ENCODE data around the gene UPK3A. TPM values are rescaled to one million over a fixed set of nuclear protein-coding genes. Genes with fewer than 3 reads are reported as not detected.

UPK3A gene
- total RNA-seq, 1 experiment from 2014 or later, result 2.0 TPM

GRCh38 chr22:45248832-45249561, 35.8 kb upstream of the UPK3A start:
- intact Hi-C loops (cut with micrococcal nuclease; ENCODE audit: unreplicated experiment), result loop anchor here (5.0 kb wide), 1 partner anchor 147 kb away; no protein-coding TSS in a partner anchor
- H3K27ac Mint-ChIP-seq (ENCODE audit: unreplicated experiment), result no peak overlapping the region
- ChIA-PET POLR2A (no interaction called here), CTCF (no interaction called here)
- BruUV-seq (replicated peaks), result no TSS peak
- Histone ChIP-seq H3K4me3 (ENCODE audit: low read depth, low read length) (no peak overlapping the region), H3K36me3 (ENCODE audit: control insufficient read depth, insufficient read depth, low read length) (no peaks in the 10 kb centered on the region), H3K27me3 (replicated peaks; ENCODE audit: control insufficient read depth, insufficient read depth, low read length) (no peaks in the 10 kb centered on the region), H3K9me3 (no peaks in the 10 kb centered on the region), H3K4me1 (peaks cover 34% of the 10 kb centered on the region)
- H3K4me1 Mint-ChIP-seq (ENCODE audit: low read depth, unreplicated experiment), result peaks cover 13% of the 10 kb centered on the region
- no peak for TF ChIP-seq CTCF (IDR thresholded peaks at IDR 0.05; ENCODE audit: insufficient read depth in 1 of 2, low read depth in 1 of 2, low read length in 1 of 2, severe bottlenecking in 1 of 2, unreplicated experiment in 1 of 2)
- H3K36me3 Mint-ChIP-seq (ENCODE audit: insufficient read depth, unreplicated experiment), result peaks cover 9% of the 10 kb centered on the region
- DNase-seq, result no peak
- no peaks in the 10 kb centered on the region for H3K9me3 Mint-ChIP-seq (ENCODE audit: unreplicated experiment)
- H3K4me3 Mint-ChIP-seq (ENCODE audit: unreplicated experiment), result no peak overlapping the region
- H3K27me3 Mint-ChIP-seq (ENCODE audit: insufficient read depth, unreplicated experiment), result no peaks in the 10 kb centered on the region

- Histone ChIP-seq H3K4me1 (peaks cover 17% of the 10 kb centered on the region), H3K36me3 (ENCODE audit: control insufficient read depth, insufficient read depth, low read length) (no peaks in the 10 kb centered on the region), H3K4me3 (ENCODE audit: low read depth, low read length) (no peak overlapping the region), H3K9me3 (no peaks in the 10 kb centered on the region), H3K27me3 (replicated peaks; ENCODE audit: control insufficient read depth, insufficient read depth, low read length) (no peaks in the 10 kb centered on the region)
- CTCF ChIA-PET, result no interaction called here
- no peak overlapping the region for H3K4me3 Mint-ChIP-seq (ENCODE audit: unreplicated experiment)
- H3K9me3 Mint-ChIP-seq (ENCODE audit: unreplicated experiment), result no peaks in the 10 kb centered on the region
- intact Hi-C loops (cut with micrococcal nuclease; ENCODE audit: unreplicated experiment), result no loop called here
- POLR2A ChIA-PET, result no interaction called here
- no TSS peak for BruUV-seq (replicated peaks)
- peaks cover under 1% of the 10 kb centered on the region for H3K36me3 Mint-ChIP-seq (ENCODE audit: insufficient read depth, unreplicated experiment)
- no peak overlapping the region for H3K27ac Mint-ChIP-seq (ENCODE audit: unreplicated experiment)
- DNase-seq, result no peak
- H3K4me1 Mint-ChIP-seq (ENCODE audit: low read depth, unreplicated experiment), result peaks cover under 1% of the 10 kb centered on the region
- H3K27me3 Mint-ChIP-seq (ENCODE audit: insufficient read depth, unreplicated experiment), result no peaks in the 10 kb centered on the region
- TF ChIP-seq CTCF (IDR thresholded peaks at IDR 0.05; ENCODE audit: insufficient read depth in 1 of 2, low read depth in 1 of 2, low read length in 1 of 2, severe bottlenecking in 1 of 2, unreplicated experiment in 1 of 2), result no peak
Observed at GRCh38 chr22:45251825-45252224, 32.9 kb upstream of the UPK3A start.

DNA sequence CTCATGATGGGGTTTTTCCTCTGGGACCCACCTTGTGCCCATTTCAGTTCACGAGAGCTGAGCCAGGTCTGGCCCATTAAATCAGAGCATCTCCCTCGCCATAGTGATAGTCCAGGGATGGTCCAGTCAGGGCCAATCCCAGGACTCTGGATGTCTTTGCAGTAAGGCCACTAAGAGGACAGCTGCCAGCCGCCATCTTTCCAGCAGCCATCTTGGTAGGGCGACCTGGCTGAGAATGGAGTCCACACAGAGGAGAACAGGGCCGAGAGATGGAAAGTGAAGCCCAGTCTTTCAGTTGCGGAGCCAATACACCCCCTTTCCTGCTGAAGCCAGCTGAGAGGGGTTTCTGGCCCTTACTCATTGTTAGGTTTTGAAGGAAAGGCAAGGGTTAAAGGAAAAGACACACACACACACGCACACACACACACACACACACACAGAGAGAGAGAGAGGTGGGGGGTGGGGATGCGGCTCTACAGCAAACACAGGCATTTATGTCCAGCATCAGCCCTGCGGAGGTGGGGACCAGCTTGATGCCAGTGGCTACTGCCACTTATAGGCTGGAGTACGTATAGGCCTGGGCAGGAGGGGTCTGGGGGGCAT, 31.6 kb upstream of the UPK3A start:
- DNase-seq, result no peak
- Mint-ChIP-seq H3K36me3 (ENCODE audit: insufficient read depth, unreplicated experiment) (no peaks in the 10 kb centered on the region), H3K9me3 (ENCODE audit: unreplicated experiment) (no peaks in the 10 kb centered on the region), H3K4me3 (ENCODE audit: unreplicated experiment) (no peak overlapping the region), H3K4me1 (ENCODE audit: low read depth, unreplicated experiment) (no peaks in the 10 kb centered on the region), H3K27me3 (ENCODE audit: insufficient read depth, unreplicated experiment) (no peaks in the 10 kb centered on the region), H3K27ac (ENCODE audit: unreplicated experiment) (no peak overlapping the region)
- TF ChIP-seq CTCF (IDR thresholded peaks at IDR 0.05; ENCODE audit: insufficient read depth in 1 of 2, low read depth in 1 of 2, low read length in 1 of 2, severe bottlenecking in 1 of 2, unreplicated experiment in 1 of 2), result no peak
- Histone ChIP-seq H3K4me3 (ENCODE audit: low read depth, low read length) (no peak overlapping the region), H3K27me3 (replicated peaks; ENCODE audit: control insufficient read depth, insufficient read depth, low read length) (no peaks in the 10 kb centered on the region), H3K9me3 (no peaks in the 10 kb centered on the region), H3K4me1 (peaks cover 8% of the 10 kb centered on the region; the same call in 1 of the 2 replicates), H3K36me3 (ENCODE audit: control insufficient read depth, insufficient read depth, low read length) (no peaks in the 10 kb centered on the region)
- BruUV-seq (replicated peaks), result no TSS peak
- POLR2A ChIA-PET, result no interaction called here
- intact Hi-C loops (cut with micrococcal nuclease; ENCODE audit: unreplicated experiment), result no loop called here
- CTCF ChIA-PET, result interaction anchor here (1.5 kb wide), 1 partner anchor 60 kb away, joined by 5 read pairs; no protein-coding TSS in a partner anchor

Measured in Caco-2 (cell line).